H1 (cell line): Measurements from ENCODE around the gene DMXL1.
"Not testable (repeated sequence)": the region's sequence is repeated elsewhere in the genome, so short reads cannot be mapped to it uniquely, and the experiment has no call there.

ENCODE experiments used
- BRCA1 ChIP-seq: IDR thresholded peaks from 2 replicates; pipeline ENCODE4 v1.6.1; 2012; ENCODE audit warnings: low read depth, low read length, improper control_type of control experiment
- MAX ChIP-seq: IDR thresholded peaks from 2 replicates; pipeline ENCODE4 v1.6.1; 2012; ENCODE audit warnings: inconsistent platforms
- TF ChIP-seq, protein P1 (sequence below), 3 experiments: IDR thresholded peaks; 1 replicate in 2 of 3; 2 replicates in 1 of 3; pipeline versions ENCODE4 v1.5.1 to v1.6.1; 2011; ENCODE audit warnings: low read length in 3 of 3, mild to moderate bottlenecking in 3 of 3, inconsistent platforms in 2 of 3, low read depth in 1 of 3, moderate library complexity in 1 of 3; ENCODE audit not compliant: insufficient read depth in 1 of 3; ENCODE audit errors: control extremely low read depth in 1 of 3

DNA sequence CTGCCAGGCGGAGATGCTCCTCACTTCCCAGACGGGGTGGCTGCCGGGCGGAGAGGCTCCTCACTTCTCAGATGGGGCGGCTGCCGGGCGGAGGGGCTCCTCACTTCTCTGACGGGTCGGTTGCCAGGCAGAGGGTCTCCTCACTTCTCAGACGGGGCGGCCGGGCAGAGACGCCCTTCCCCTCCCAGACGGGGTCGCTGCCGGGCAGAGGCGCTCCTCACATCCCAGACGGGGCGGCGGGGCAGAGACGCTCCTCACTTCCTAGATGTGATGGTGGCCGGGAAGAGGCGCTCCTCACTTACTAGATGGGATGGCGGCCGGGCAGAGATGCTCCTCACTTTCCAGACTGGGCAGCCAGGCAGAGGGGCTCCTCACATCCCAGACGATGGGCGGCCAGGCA lies 51.6 kb downstream of the DMXL1 start:
- not testable (repeated sequence) for TF ChIP-seq BRCA1, MAX
- TF ChIP-seq, protein P1, sequence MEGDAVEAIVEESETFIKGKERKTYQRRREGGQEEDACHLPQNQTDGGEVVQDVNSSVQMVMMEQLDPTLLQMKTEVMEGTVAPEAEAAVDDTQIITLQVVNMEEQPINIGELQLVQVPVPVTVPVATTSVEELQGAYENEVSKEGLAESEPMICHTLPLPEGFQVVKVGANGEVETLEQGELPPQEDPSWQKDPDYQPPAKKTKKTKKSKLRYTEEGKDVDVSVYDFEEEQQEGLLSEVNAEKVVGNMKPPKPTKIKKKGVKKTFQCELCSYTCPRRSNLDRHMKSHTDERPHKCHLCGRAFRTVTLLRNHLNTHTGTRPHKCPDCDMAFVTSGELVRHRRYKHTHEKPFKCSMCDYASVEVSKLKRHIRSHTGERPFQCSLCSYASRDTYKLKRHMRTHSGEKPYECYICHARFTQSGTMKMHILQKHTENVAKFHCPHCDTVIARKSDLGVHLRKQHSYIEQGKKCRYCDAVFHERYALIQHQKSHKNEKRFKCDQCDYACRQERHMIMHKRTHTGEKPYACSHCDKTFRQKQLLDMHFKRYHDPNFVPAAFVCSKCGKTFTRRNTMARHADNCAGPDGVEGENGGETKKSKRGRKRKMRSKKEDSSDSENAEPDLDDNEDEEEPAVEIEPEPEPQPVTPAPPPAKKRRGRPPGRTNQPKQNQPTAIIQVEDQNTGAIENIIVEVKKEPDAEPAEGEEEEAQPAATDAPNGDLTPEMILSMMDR (IDR thresholded peaks at IDR 0.05; ENCODE audit: control extremely low read depth in 1 of 3, insufficient read depth in 1 of 3, low read depth in 1 of 3, low read length in 3 of 3) = not testable (repeated sequence)
